Measurements from ENCODE around the gene LCNL1.

The LCNL1 gene

DNA sequence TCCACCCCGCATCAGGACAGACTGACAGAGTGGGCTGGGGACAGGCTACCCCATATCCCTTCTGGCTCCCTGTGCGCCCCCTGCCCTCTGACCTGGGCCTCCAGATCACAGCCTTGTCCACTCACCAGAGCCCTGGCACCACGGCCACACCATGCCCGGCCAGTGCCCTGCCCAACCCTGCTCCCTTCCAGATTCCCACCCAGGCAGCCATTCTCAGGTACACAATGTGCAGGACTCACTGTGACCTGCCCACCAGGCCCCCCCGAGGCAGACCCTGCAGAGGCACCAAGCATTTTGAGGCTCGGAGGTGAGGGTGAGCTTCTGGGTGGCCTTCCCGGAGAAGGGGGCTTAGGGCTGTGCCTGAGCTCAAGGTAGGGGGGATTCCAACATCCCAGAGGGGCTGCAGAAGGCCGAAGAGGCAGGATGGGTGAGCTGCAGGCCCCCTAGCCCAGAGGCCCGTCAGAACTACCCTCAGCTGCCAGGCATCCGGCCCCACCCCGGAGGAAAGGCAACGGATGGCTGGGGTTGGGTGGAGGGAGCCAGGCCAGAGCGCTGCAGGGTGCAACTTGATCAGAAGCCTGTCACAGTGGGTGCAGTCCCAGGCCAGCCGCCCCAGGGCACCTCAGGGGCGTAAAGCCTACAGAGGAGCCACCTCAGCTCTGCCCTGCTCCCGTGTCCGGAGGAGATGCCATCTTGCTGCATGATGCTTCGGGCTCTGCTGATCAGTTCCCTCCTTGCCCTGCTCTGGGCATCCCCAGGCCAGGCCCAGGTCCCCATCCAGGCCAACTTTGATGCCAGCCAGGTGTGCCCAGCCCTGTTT lies at the start of gene LCNL1:
Gene LCNL1, plus strand, starts transcription at position 762 of the 820 bp plus-strand sequence. CDS start 594 bp downstream, outside the sequence.
- no peak for DNase-seq

DNA sequence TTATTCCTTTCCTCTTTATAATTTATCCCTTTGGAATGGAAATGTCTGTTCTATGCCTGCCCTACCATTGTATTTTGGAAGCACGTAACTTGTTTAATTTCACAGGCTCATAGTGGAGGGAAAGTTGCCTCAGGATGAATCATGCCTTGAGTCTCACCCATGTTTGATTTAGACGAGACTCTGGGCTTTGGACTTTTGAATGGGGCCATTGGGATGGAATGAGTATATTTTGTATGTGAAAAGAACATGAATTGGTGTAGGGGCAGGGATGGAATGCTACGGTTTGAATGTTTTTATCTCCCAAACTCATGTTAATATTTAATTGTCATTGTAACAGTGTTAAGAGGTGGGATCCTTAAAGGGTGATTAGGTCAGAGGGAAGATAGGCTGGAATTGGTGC lies 48.5 kb upstream of the LCNL1 start:
- DNase-seq, result no peak

DNA sequence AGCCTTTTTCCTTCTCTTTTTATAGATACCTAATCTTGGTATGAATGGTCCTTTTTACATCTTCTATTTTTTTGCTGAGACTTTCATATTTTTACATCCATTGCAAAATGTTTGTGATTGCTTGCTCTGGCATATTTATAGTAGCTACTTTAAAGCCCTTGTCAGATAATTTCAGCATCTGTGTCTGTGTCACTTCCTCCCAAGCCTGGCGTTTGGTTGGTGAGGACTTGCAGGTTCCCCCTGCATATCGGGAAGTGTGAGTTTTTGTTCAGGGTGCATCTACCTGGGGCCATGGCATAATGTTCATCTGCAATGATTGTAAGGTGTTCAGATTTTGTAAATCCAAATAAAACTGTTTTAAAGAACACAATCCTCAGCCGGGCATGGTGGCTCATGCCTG lies 47.1 kb upstream of the LCNL1 start:
- no peak for DNase-seq

DNA sequence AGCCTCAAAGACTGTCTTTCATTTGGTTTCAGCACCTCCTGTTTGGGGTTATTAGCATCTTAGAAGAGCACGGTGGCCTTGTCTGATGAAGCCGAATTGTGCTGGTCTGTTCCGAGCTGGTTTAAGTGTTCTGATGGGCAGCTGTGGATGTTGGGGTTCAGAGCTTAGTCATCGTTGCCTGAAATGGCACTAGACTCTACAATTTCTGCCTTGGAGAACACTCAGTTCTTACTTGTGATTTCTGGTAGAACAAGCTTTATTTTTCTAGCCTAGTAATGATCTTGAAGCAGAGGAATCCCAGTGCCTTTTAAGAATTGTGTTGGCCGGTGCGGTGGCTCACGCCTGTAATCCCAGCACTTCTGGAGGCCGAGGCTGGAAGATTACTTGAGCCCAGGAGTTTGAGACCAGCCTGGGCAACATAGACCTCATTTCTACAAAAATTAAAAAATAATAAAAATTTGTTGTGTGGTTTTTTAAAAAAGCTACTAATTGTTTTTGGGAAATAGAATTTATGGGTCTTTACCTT lies 46.1 kb upstream of the LCNL1 start:
- no peak for DNase-seq

GRCh38 chr9:136937186-136938001 lies 45.4 kb upstream of the LCNL1 start:
- DNase-seq, result no peak

- DNase-seq, result no peak
These were observed 43.3 kb upstream of the LCNL1 start for GRCh38 chr9:136939431-136939995.

GRCh38 chr9:136939996-136940525 lies 42.7 kb upstream of the LCNL1 start:
- no peak for DNase-seq

DNA sequence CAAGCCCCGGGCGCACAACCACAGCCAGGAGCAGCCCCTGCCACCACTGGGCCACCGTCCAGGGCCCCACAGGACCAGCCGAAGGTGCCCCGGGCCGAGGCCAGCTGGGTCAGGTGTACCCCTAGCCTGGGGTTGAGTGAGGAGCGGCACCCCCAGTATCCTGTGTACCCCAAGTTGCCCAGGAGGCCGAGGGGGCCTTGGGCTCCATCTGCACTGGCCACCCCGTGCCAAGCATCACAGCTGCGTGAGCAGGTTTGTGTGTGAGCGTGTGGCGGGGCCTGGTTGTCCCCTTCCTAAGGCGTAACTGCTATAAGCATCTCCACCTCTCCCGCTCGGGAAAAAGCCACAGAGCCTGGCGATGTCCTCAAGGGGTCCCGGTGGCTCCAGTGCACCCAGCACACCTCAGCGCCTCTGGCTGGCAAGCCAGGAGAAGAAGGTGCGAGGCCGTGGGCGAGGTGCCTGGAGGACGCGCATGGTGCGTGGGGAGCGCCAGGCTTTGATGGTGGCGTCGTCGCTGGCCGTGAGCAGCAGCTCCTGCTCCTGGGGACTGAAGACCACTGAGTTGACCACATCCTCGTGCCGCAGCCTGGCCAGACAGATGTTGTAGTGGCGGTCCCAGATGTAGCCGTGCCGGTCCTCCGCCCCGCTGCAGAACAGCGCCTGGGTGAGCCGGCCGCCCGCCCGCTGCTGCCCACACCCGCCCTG lies 42.1 kb upstream of the LCNL1 start:
- DNase-seq, result no peak

DNA sequence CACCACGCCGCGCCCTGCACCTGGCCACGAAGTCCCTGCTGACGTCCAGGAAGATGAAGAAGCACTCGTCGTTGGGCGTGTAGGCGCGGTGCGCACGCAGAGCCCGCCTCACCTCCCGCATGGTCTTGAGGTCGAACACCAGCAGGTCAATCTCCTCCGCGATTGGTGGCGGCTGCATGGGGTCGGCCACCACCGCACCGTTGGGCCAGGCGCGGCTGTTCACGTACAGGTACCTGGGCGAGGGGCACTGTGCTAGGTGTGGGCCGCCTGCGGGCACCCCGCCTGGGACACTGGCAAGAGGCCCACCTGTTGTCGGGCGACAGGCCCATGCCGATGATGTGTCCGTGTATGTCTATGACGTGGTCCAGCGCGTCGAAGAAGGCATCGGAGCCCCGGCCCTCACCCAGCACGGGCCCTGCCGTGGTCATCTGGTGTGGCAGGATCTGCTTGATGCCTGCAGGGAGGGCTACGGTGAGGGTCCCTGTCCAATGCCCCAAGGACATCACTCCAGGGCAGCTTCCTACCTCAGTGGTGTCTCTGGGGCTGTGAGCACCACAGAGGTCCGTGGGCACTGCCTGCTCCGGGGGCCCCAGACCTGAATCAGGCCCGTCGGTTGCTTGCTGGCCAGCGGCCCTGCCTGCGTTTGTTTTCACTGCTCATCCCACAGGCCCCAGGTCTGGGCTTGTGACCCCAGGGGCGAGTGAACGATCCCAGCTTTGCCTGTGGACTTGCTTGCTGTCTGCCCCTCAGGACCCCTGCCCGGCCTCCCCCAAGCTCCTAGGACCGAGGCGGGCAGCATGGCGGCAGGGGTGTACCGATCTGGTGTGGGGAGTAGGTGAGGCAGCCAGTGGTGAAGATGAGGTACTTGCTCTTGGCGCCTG lies 41.3 kb upstream of the LCNL1 start:
- no peak for DNase-seq

GRCh38 chr9:136942112-136942880 lies 40.5 kb upstream of the LCNL1 start:
- no peak for DNase-seq

GRCh38 chr9:136942881-136943230 lies 39.9 kb upstream of the LCNL1 start:
- no peak for DNase-seq

DNA sequence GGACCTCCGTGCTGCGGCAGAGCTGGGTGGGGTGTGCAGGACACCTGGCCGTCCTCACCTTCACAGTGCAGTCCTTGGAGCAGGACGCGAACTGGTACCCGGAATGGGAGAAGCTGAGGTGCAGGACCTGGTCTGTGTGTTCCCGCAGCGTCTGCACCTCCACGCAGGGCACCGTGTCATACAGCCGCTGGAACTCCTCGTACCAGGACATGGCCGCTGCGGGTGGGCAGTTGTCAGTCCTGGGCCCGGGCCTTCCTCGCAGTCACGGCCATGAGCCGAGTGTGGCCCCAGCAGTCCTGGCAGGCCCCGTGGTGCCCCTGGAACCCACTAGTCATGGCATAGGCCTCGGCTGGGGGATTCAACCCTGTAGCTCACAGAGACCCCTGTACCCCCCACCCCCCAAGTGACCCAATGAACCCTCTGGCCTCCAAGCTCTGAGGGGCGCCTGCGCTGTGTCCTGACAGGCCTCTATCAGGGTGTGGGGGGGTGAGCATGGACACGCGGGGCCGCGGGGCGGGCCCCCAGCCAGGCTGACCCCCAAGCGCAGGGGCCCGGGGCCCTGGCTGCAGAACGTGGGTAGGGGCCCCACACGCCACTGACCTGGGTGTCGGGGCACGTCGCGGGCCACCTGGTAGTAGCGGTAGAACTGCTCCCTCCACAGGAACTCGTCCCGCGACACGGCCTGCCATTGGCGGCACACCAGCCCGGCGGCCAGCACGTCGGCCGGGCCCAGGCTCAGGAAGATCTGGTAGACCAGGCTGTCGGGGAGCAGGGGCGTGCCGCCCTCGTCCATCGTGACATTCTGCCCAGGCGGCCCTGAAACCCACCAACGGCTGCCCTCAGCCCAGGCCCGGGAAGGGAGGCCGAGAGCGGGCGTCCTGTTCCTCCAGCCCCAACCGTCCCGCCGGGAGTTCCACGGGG lies 39.2 kb upstream of the LCNL1 start:
- DNase-seq, result no peak

DNA sequence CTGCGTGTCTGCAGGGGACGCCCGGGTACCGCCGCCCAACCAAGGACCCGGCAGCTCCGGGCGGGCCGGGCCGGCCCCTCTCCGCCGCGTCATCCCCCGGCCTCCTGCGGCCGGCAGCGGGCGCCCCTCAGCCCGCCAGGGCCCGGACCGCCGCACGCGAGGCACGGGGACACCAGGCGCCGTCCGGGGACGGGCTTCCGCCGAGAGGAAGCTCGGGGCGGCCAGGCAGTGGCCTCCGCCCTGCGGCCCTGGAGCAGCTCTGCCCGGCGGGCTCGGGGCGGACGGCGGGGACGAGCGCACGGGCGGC lies 38.6 kb upstream of the LCNL1 start:
- peak; percentile 72 for DNase-seq

- peak; percentile 93 for DNase-seq
These were observed 38.1 kb upstream of the LCNL1 start, which contains the start of the genes C8G and FBXW5 for GRCh38 chr9:136944519-136945332. TSS of gene C8G (plus strand) at chr9:136945243. CDS start at chr9:136945321, 78 bp downstream. TSS of gene FBXW5 (minus strand) at chr9:136944738. CDS start at chr9:136944083, 655 bp downstream.

DNA sequence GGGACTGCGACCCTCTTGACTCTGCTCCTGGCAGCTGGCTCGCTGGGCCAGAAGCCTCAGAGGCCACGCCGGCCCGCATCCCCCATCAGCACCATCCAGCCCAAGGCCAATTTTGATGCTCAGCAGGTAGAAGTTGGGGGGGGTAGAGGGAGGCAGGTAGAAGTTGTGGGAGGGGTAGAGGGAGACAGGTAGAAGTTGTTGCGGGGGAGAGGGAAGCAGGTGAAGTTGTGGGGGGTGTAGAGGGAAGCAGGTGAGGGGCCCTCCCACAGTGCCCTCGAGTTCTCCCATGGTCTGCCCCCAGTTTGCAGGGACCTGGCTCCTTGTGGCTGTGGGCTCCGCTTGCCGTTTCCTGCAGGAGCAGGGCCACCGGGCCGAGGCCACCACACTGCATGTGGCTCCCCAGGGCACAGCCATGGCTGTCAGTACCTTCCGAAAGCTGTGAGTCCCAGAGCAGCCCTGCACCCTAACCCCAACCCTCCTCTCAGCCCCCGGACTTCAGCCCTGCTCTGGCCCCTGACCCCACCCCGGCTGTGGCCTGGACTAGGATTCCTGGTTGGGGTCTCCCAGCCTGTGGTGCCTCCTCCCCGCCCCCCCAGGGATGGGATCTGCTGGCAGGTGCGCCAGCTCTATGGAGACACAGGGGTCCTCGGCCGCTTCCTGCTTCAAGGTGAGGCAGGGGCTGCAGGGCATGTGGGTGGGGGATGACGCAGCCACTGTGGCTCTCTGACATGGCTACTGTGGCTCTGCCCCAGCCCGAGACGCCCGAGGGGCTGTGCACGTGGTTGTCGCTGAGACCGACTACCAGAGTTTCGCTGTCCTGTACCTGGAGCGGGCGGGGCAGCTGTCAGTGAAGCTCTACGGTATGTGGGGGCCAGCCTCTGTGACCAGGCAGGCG lies 37.2 kb upstream of the LCNL1 start:
- no peak for DNase-seq

- no peak for DNase-seq
These were observed 36.4 kb upstream of the LCNL1 start for GRCh38 chr9:136946228-136947027.
